PC-3 (cell line): ENCODE measurements around the gene CELF2. TPM values are rescaled to one million over a fixed set of nuclear protein-coding genes. Genes with fewer than 3 reads are reported as not detected.

Experiments used
- ATAC-seq: fragments of 200-7000 bp; cut with Tn5 transposase; 2 replicates; pipeline ENCODE4 v1.9.1; 2020; ENCODE audit warnings: mild to moderate bottlenecking, moderate library complexity
- BruUV-seq: library from RNA; stranded (reverse); fragments of 400-500 nt; replicated peaks from 2 replicates; lab custom pipeline; 2021; lab: Mats Ljungman, UMichigan
- CTCF ChIA-PET: fragments of 300-600 bp; sonication (Branson Sonifier 250); formaldehyde crosslinking; loops from one replicate; lab custom pipeline; 2022; ENCODE audit warnings: antibody characterized with exemption; lab: Charles Lee
- POLR2A ChIA-PET: fragments of 300-600 bp; sonication (Branson Sonifier 250); formaldehyde crosslinking; loops from one replicate; lab custom pipeline; 2022; ENCODE audit warnings: antibody characterized with exemption; ENCODE audit not compliant: unreplicated experiment; lab: Charles Lee
- DNase-seq: peaks from one replicate; pipeline ENCODE4 v3.0.0-alpha.2; 2015
- H2AFZ ChIP-seq: fragments of 300-600 bp; sonication (generic); 2 replicates; pipeline ENCODE4 v1.6.0; 2016; ENCODE audit warnings: antibody characterized with exemption, low read length
- H3F3A ChIP-seq: fragments of 300-600 bp; sonication (generic); one replicate; pipeline ENCODE4 v1.6.0; 2017; ENCODE audit warnings: antibody characterized with exemption, low read length, control low read depth, mild to moderate bottlenecking; ENCODE audit not compliant: unreplicated experiment
- H3K27ac ChIP-seq: fragments of 300-600 bp; sonication (generic); 2 replicates; pipeline ENCODE4 v1.5.1; 2016; ENCODE audit warnings: mild to moderate bottlenecking, low read length
- H3K27me3 ChIP-seq: fragments of 300-600 bp; sonication (generic); 2 replicates; pipeline ENCODE4 v1.6.1; 2016; ENCODE audit warnings: low read length, mixed read lengths
- H3K36me3 ChIP-seq: fragments of 300-600 bp; sonication (generic); 2 replicates; pipeline ENCODE4 v1.6.1; 2016; ENCODE audit warnings: low read depth, mixed run types, low read length, mixed read lengths
- H3K4me1 ChIP-seq: fragments of 300-600 bp; sonication (generic); 2 replicates; pipeline ENCODE4 v1.5.1; 2016; ENCODE audit warnings: low read length; ENCODE audit not compliant: insufficient read depth
- H3K4me2 ChIP-seq: fragments of 300-600 bp; sonication (generic); 2 replicates; pipeline ENCODE4 v1.6.0; 2016; ENCODE audit warnings: low read length
- H3K4me3 ChIP-seq: fragments of 300-600 bp; sonication (generic); 2 replicates; pipeline ENCODE4 v1.5.1; 2016; ENCODE audit warnings: mild to moderate bottlenecking, low read length, mixed read lengths
- H3K79me2 ChIP-seq: fragments of 300-600 bp; sonication (generic); 2 replicates; pipeline ENCODE4 v1.6.1; 2017; ENCODE audit warnings: low read length, mixed read lengths
- H3K9ac ChIP-seq: fragments of 300-600 bp; sonication (generic); 2 replicates; pipeline ENCODE4 v1.6.0; 2016; ENCODE audit warnings: mild to moderate bottlenecking, low read length
- H3K9me2 ChIP-seq: fragments of 300-600 bp; sonication (generic); replicated peaks from 2 replicates; pipeline ENCODE4 v1.6.1; 2016; ENCODE audit warnings: mixed run types, low read length, mixed read lengths
- H3K9me3 ChIP-seq: fragments of 300-600 bp; sonication (generic); 2 replicates; pipeline ENCODE4 v1.6.1; 2016; ENCODE audit warnings: low read length, mixed read lengths
- H4K20me1 ChIP-seq: fragments of 300-600 bp; sonication (generic); 2 replicates; pipeline ENCODE4 v1.6.1; 2016; ENCODE audit warnings: low read length, mixed read lengths
- EZH2 ChIP-seq: fragments of 300-600 bp; sonication (generic); IDR thresholded peaks from one replicate; pipeline ENCODE4 v1.6.1; 2017; ENCODE audit warnings: antibody characterized with exemption, mild to moderate bottlenecking, low read length; ENCODE audit not compliant: unreplicated experiment
- EZH2phosphoT487 ChIP-seq: fragments of 300-600 bp; sonication (generic); IDR thresholded peaks from 2 replicates; pipeline ENCODE4 v1.6.1; 2018; ENCODE audit warnings: mild to moderate bottlenecking, antibody characterized with exemption, low read length, borderline replicate concordance
- intact Hi-C: fragments of 100-400 bp; cut with micrococcal nuclease; formaldehyde crosslinking; loops from 2 replicates; pipeline ENCODE4 v1.9.0; 2023
- total RNA-seq: library from RNA; depleted of rRNA; stranded (reverse); fragments of >200 nt; gene quantifications from 2 replicates; pipeline ENCODE4 v1.2.3, GENCODE V29; 2014
- TF ChIP-seq, protein P1 (sequence below): fragments of 300-600 bp; sonication (generic); conservative IDR thresholded peaks from 2 replicates; pipeline ENCODE4 v1.5.1; 2017; ENCODE audit warnings: antibody characterized with exemption, low read depth, mild to moderate bottlenecking, low read length

CELF2 gene
- total RNA-seq, 1 experiment from 2014 or later: not detected

DNA sequence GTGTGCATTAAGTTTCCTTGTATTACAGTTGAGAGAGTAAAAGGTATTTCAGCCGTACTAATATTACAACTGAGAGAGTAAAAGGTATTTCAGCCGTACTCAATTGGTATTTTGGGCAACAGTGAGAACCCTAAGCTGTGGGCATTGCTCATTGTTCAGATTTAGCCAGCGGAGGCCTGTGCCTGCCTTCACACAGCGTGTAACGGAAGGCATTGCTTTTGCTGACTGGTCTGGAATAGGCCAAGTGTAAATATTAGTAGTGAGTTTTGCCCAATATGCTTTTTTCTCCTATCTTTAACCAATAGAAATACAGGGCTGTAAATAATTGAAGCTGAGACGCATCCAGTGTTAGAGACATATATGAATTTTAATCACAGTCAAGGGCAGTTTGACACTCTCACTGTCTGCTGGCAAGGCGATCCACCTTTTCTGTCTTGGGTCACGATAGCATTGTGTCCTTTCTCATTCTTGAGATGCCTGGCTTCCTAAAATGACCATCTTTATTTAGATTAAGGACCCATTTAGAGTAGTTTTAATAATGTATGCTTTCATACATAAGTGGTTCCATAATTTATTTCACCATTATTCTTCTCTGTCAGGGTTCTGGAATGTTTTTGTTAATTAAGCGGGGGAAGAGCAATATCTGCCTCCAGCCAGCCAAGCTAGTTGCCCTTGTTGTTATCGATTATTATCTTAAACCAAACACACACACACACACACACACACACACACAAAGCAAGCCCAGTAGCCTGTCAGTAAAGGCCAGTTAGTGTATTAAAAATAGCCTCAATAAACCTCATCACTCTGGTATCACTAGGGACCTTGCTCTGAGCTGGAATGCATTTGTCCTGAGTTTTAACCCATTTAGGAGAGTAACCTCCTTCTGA lies 130.7 kb downstream of the CELF2 start:
- H3K4me1 ChIP-seq: no peaks in the 10 kb centered on the region
- intact Hi-C loops: no loop called here
- no TSS peak for BruUV-seq
- no peak overlapping the region for H2AFZ ChIP-seq
- H3K4me2 ChIP-seq: no peak overlapping the region
- H4K20me1 ChIP-seq: no peaks in the 10 kb centered on the region
- no peak for DNase-seq
- no peak overlapping the region for H3K27ac ChIP-seq
- no peak for ATAC-seq
- H3K9me3 ChIP-seq: no peaks in the 10 kb centered on the region
- no peaks in the 10 kb centered on the region for H3K27me3 ChIP-seq
- ChIA-PET CTCF (no interaction called here), POLR2A (no interaction called here)
- no peaks in the 10 kb centered on the region for H3K36me3 ChIP-seq
- H3K9ac ChIP-seq: no peak overlapping the region
- H3K9me2 ChIP-seq: no peaks in the 10 kb centered on the region
- TF ChIP-seq, protein P1, sequence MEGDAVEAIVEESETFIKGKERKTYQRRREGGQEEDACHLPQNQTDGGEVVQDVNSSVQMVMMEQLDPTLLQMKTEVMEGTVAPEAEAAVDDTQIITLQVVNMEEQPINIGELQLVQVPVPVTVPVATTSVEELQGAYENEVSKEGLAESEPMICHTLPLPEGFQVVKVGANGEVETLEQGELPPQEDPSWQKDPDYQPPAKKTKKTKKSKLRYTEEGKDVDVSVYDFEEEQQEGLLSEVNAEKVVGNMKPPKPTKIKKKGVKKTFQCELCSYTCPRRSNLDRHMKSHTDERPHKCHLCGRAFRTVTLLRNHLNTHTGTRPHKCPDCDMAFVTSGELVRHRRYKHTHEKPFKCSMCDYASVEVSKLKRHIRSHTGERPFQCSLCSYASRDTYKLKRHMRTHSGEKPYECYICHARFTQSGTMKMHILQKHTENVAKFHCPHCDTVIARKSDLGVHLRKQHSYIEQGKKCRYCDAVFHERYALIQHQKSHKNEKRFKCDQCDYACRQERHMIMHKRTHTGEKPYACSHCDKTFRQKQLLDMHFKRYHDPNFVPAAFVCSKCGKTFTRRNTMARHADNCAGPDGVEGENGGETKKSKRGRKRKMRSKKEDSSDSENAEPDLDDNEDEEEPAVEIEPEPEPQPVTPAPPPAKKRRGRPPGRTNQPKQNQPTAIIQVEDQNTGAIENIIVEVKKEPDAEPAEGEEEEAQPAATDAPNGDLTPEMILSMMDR: no peak
- TF ChIP-seq EZH2 (no peak), EZH2phosphoT487 (no peak)
- no peak overlapping the region for H3K4me3 ChIP-seq
- no peaks in the 10 kb centered on the region for H3F3A ChIP-seq
- H3K79me2 ChIP-seq: no peaks in the 10 kb centered on the region

GRCh38 chr10:11149807-11150141 lies 132.1 kb downstream of the CELF2 start:
- H3F3A ChIP-seq: no peaks in the 10 kb centered on the region

More at GRCh38 chr10:11149807-11150141, 132.1 kb downstream of the CELF2 start:
- Histone ChIP-seq H4K20me1 (no peaks in the 10 kb centered on the region), H3K4me2 (no peak overlapping the region), H3K79me2 (no peaks in the 10 kb centered on the region), H3K4me3 (no peak overlapping the region), H3K9ac (no peak overlapping the region), H3K27me3 (no peaks in the 10 kb centered on the region), H3K36me3 (no peaks in the 10 kb centered on the region), H3K4me1 (no peaks in the 10 kb centered on the region), H3K9me2 (no peaks in the 10 kb centered on the region), H2AFZ (no peak overlapping the region), H3K9me3 (no peaks in the 10 kb centered on the region), H3K27ac (no peak overlapping the region)
- intact Hi-C loops: no loop called here
- DNase-seq: no peak
- POLR2A ChIA-PET: no interaction called here
- BruUV-seq: no TSS peak
- CTCF ChIA-PET: no interaction called here
- no peak for ATAC-seq
- TF ChIP-seq EZH2phosphoT487 (no peak), EZH2 (no peak)
- TF ChIP-seq, protein P1: no peak
